D341Med (cell line): Measurements from ENCODE around the gene BCL11B.

ENCODE experiments used
- DNase-seq: peaks from one replicate; pipeline ENCODE4 v3.0.0; 2012; ENCODE audit warnings: low spot score

The BCL11B gene

GRCh38 chr14:99159341-99160340, 112.4 kb downstream of the BCL11B start:
- DNase-seq = no peak

GRCh38 chr14:99158646-99159165, 113.3 kb downstream of the BCL11B start:
- no peak for DNase-seq

DNA sequence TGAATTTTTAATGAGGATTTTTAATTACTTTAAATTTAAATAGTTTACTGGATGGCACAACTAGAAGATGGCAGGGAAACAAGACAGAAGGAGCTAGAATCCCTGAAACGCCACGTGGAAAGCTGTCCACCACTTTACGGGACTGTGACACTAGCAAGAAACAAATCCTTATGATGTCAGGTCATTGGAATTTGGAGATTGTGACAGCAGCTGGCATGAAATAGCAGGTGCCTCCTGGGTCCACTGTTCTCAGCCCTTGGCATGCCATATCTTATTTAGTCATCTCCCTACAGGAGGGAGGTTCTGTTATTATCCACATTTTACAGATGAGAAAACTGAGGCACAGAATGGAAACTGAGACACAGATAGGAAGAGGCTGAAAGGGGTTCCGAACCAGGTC, 113.8 kb downstream of the BCL11B start:
- no peak for DNase-seq

DNA sequence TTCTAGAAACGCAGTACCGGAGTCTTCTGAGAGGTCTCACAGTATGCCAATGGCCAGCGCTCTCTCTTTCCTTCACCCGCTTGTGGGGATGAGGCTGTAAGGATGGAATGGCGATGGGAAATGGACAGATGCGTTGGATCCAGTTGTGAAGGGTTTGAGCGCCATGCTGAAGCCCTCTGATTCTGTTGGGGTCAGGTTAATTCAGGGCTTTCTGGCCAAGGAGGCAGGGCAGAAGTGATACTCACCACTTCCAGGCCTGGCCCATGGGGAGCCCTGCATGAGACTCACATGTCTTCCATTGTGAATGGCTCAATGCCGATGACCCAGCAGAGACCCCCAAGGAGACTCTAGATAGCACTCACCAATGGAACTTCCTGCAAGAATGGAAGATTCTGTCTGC, 114.3 kb downstream of the BCL11B start:
- no peak for DNase-seq

DNA sequence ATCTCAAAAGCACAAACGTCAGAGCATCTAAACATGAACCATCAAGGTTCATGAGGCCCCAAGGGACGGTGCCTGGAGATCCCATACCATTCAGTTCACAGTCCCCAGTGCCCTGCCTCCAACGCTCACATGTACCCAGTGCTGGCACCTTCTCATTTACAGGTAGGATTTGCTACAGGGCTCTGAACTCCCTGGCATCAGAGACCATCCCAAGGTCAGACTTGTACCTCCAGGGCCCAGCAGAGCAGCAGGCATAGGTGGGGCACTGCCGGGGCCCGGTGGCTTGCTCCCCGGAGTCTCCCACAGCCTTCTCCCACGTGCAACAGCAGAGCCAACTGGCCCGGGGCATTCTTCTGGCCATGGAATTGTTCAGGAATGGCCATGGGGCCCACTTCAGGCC, 114.8 kb downstream of the BCL11B start:
- no peak for DNase-seq

DNA sequence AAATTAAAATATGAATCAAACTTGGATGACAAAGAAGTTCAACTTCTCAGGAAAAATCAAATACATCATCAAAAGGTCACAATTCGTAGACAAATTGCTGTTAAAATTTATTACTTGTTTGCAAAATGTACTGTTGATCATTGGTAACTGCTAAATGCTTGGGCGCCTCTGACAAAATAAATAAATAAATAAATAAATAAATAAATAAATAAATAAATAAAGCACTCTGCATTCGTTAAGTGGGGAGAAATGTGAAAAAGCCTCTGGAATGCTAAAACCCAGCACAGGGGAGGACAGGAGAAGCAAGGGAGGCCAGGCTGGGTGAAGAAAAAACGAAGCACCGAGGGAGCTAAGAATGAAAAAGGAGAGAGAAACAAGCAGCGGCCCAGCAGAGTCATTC, 115.2 kb downstream of the BCL11B start:
- no peak for DNase-seq

DNA sequence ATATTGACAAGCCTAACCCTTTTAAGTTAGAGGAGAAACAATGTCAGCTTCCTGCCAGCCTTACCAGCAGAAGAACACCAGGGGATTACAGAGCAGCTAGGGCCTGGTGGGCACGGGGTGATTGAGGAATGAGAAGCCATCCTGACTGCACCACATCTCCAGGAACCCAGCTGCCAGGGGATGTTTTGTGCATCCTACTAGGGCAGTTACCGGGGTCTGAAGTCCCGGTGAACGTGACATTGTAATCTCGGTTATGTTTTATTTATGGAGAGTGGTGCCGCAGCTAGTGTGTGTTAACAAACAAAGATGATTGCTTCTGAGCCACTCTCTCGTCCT, 115.9 kb downstream of the BCL11B start:
- no peak for DNase-seq

GRCh38 chr14:99155173-99156089, 116.6 kb downstream of the BCL11B start:
- DNase-seq = no peak

DNA sequence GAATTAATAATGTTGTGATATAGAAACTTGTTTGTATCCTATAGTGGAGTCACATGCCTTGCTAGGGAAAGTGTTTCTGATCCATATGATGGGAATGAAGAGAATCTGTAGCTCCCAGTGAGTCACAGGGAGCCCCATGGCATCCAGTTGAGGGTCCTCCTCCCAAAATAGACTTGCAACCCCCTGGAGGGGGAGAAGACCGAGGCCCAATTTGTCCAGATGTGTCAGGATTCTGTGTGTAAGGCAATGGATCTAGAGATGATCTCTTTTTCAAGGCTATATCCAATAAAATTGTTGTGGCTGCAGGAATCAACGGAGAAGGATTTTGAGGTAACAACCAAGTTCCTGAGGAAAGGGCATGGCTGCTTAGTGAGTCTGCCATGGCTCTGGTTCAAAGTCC, 121.8 kb downstream of the BCL11B start:
- DNase-seq = no peak

DNA sequence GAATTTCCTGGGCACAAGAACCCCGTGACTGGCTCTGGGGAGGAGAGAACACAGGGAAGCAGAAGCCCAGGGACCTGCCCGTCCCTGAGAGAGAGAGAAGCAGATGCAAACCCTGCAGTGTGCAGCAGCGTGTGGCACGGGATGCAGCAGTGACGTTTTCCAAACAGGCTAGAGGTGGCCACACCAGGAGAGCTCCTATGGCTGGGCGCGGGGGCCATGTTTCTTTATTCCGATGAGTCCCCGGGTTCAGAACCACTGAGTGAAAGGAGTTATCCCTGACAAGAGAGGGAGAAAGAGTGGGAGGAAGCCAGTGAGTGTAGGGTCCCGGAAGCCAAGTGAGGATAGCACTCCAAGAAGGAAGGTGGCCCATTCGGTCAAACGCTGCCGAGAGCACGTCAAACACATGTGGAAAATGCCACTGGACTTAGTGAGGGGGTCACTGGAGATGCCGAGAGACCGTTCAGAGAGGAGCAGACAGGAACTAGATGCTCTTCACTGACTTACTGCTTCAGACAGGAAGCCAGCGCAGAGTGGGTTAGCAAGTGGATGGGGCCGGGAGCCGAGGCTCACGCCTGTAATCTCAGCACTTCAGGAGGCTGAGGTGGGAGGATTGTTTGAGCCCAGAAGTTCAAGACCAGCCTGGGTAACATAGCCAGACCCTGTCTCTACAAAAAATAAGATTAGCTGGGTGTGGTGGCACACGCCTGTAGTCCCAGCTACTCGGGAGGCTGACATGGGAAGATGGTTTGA, 123.0 kb downstream of the BCL11B start:
- DNase-seq = no peak

- DNase-seq = no peak
These were observed 123.9 kb downstream of the BCL11B start for GRCh38 chr14:99148131-99148530.

- DNase-seq = no peak
These were observed 124.6 kb downstream of the BCL11B start for GRCh38 chr14:99147366-99147740.

DNA sequence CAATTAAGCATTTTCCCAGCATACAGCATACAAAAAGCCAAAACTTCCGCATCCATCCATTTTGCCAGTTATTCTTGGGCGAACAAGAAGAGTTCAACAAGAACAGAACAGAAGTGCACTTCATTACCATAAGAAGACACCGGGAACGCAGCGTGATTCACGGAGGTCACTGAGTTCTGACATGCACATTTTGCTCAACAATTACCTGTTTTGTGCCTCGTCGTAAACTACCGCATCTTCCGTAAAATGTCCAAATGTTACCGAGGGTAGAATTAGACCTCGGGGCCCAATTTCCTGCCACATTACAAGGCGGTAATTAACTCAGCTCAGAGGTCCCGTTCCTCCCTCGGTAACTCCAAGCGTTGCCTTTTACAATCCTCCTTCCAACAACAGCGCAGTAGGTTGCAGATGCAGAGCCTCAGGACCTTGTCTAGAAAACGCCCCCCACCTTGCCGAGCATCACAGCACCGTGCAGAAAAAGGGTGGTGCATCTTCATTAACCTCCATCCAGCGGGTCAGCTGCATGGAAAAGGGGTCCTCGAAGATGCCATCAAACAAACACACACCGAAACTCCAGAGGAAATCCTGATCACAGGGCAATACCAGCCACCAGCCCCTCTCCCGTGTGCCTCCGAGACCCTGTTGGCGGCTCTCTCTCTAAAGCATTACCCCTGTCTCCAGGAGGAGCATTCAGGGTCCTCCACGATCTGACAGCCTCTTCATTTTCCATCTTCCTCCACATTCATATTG, 125.2 kb downstream of the BCL11B start:
- no peak for DNase-seq

GRCh38 chr14:99145307-99145706, 126.7 kb downstream of the BCL11B start:
- no peak for DNase-seq

GRCh38 chr14:99143793-99144192, 128.2 kb downstream of the BCL11B start:
- no peak for DNase-seq

DNA sequence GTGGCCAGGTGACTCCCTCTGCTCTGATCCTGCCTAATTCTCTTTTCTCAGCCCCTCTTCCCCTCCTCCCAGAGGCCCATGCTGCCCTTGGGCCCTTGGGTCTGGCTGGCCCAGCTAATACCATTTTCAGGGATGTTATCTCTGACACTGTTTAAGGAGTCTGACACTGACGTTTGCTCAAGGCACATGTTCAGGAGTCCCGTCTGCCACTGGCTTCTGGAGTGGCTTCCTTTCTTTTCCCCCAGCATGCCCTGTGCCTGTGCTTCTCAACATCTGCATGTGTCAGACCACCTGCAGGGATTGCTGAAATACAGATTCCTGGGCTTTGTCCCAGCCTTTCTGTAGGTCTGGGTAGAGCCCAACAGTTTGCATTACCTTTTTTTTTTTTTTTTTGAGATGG, 128.9 kb downstream of the BCL11B start:
- no peak for DNase-seq

DNA sequence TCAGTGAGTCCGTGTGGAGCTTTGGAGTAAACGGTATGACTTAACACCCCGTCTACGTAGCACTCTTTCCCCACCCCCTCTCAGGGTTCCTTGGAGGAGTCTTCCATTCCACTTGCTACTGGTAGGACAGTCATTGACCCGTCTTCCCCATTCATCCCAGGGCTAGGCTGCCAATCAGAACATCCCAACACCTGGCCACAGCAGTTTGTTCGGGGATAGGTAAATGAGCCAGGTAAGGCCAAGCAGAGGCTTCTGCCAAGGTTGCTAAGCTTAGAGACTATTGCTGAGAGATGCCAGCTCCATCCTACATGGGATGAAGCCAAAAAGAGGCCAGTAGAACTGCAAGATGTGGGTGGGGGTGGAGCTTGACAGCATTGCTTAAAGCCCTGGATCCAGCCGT, 130.8 kb downstream of the BCL11B start:
- no peak for DNase-seq

DNA sequence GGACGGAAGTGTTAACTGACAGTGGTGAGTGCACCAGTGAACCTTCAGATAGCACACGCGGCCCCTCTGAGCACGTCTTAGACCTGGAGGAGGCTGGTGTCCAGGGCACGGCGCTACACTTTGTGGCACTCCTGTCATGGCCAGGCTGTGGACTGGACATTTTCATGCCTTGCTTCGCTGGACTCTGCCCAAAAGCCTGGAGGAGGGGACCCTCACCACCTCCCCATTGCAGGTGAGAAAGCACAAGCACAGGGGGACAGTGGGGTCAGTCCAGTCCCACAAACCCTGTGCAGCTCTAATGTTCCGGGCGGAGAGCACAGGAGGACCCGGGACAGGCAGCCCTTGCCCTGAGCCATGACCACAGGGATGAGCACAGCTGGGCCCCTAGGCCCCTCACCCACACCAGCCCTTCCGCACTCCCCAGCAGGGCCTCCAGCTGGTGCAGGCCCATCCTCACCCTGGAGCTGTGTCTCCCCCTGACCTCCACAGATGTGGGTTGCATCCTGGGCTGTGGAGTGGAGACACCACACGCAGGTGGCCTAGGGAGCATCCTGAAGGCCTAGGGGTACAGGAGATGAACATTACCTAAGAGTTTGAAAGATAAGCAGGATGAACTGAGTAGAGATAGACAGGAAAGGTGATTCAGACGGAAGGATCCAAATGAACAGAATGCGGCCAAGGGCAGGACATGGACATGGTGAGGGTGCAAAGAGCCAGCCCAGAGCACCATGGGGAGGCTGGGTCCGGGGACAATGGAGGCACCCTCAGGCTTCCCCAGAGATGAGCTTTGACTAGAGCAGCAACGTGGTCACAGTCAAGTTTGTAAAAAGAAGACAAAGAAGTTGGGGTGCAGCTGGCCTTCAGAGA, 132.8 kb downstream of the BCL11B start:
- DNase-seq = no peak

- DNase-seq = no peak
These were observed 134.0 kb downstream of the BCL11B start for GRCh38 chr14:99137913-99138571.
